ENCODE data around the gene APBB2. TPM values are rescaled to one million over a fixed set of nuclear protein-coding genes. Genes with fewer than 3 reads are reported as not detected.

The APBB2 gene
- total and polyA plus RNA-seq, 2 of the 4 experiments (the other 2 are of a cell fraction) = 47.9 to 75.5 TPM

- TF ChIP-seq, protein P1, sequence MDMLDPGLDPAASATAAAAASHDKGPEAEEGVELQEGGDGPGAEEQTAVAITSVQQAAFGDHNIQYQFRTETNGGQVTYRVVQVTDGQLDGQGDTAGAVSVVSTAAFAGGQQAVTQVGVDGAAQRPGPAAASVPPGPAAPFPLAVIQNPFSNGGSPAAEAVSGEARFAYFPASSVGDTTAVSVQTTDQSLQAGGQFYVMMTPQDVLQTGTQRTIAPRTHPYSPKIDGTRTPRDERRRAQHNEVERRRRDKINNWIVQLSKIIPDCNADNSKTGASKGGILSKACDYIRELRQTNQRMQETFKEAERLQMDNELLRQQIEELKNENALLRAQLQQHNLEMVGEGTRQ (IDR thresholded peaks at IDR 0.05; ENCODE audit: low read depth, low read length) = no peak
- TF ChIP-seq MAFK (IDR thresholded peaks at IDR 0.05; ENCODE audit: low read depth, low read length) (no peak), SMC3 (IDR thresholded peaks at IDR 0.05; ENCODE audit: low read depth, low read length) (no peak), CEBPB (IDR thresholded peaks at IDR 0.05; ENCODE audit: low read depth, low read length) (no peak), CHD1 (IDR thresholded peaks at IDR 0.05; ENCODE audit: low read depth, low read length) (no peak), RAD21 (IDR thresholded peaks at IDR 0.05; ENCODE audit: low read length) (no peak)
- TF ChIP-seq, protein P2, sequence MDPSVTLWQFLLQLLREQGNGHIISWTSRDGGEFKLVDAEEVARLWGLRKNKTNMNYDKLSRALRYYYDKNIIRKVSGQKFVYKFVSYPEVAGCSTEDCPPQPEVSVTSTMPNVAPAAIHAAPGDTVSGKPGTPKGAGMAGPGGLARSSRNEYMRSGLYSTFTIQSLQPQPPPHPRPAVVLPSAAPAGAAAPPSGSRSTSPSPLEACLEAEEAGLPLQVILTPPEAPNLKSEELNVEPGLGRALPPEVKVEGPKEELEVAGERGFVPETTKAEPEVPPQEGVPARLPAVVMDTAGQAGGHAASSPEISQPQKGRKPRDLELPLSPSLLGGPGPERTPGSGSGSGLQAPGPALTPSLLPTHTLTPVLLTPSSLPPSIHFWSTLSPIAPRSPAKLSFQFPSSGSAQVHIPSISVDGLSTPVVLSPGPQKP (IDR thresholded peaks at IDR 0.05; ENCODE audit: borderline replicate concordance, low read depth, low read length) = no peak
- Histone ChIP-seq H2BK20ac (ENCODE audit: low read depth, low read length) (no peak overlapping the region), H3K4me3 (ENCODE audit: insufficient read depth, low read depth, low read length) (no peak overlapping the region), H3K4me1 (ENCODE audit: control insufficient read depth, insufficient read depth, low read length) (peaks cover 4% of the 10 kb centered on the region), H2BK15ac (ENCODE audit: low read depth, low read length) (no peak overlapping the region), H3K27me3 (ENCODE audit: control insufficient read depth, insufficient read depth, low read length) (no peaks in the 10 kb centered on the region), H2BK120ac (ENCODE audit: low read depth, low read length) (no peak overlapping the region), H3K4me2 (ENCODE audit: low read depth, low read length) (no peak overlapping the region), H4K8ac (ENCODE audit: low read depth in 2 of 2, low read length in 2 of 2) (peak overlapping the region in 1 of 2 experiments; percentile 6; a peak in 1 of 4 replicates), H3K23ac (ENCODE audit: low read depth, low read length) (no peak overlapping the region), H4K91ac (ENCODE audit: insufficient read depth, low read depth, low read length) (no peak overlapping the region), H2AK5ac (ENCODE audit: low read depth, low read length) (no peak overlapping the region), H3K36me3 (ENCODE audit: control insufficient read depth, insufficient read depth, low read length) (no peaks in the 10 kb centered on the region), H3K9me3 (ENCODE audit: control insufficient read depth, insufficient read depth, low read length) (no peaks in the 10 kb centered on the region), H3K27ac (ENCODE audit: insufficient read depth, low read length) (no peak overlapping the region), H2AK9ac (replicated peaks; ENCODE audit: low read depth, low read length, poor library complexity) (no peak overlapping the region), H3K4ac (ENCODE audit: low read depth, low read length) (no peak overlapping the region), H3K79me1 (ENCODE audit: low read depth in 1 of 2, low read length in 2 of 2) (peaks cover 5 to 9% of the 10 kb centered on the region in 2 experiments; a peak in 2 of 4 replicates), H4K5ac (ENCODE audit: low read depth, low read length) (no peak overlapping the region), H2AFZ (replicated peaks; ENCODE audit: low read length, poor library complexity) (no peak overlapping the region), H3K14ac (replicated peaks; ENCODE audit: low read depth, low read length) (no peak overlapping the region), H3K56ac (ENCODE audit: extremely low read depth, insufficient read depth, low read length) (no peak overlapping the region), H2BK5ac (ENCODE audit: low read depth, low read length, poor library complexity, severe bottlenecking) (no peak overlapping the region), H3K9ac (ENCODE audit: low read depth, low read length) (no peak overlapping the region), H4K20me1 (ENCODE audit: insufficient read depth, low read length) (no peaks in the 10 kb centered on the region), H3K18ac (ENCODE audit: low read depth, low read length) (no peak overlapping the region), H3K9me1 (ENCODE audit: insufficient read depth, low read length) (no peaks in the 10 kb centered on the region)
- intact Hi-C loops (cut with micrococcal nuclease) = no loop called here
- ChIA-PET CTCF (interaction anchor here (0.6 kb wide), 3 partner anchors 23 to 514 kb away, joined by 5 to 7 read pairs (median 6); no protein-coding TSS in a partner anchor), POLR2A (ENCODE audit: unreplicated experiment) (interaction anchor here (0.7 kb wide), 1 partner anchor 323 kb away, joined by 5 read pairs; no protein-coding TSS in a partner anchor)
- ATAC-seq (ENCODE audit: low read depth) (peak; percentile 79), DNase-seq (peak; percentile 46)
- no TSS peak for BruUV-seq (replicated peaks)
- no CpG with 5 or more reads among the region's 5 CpGs for WGBS, 2 experiments (ENCODE audit: extremely low coverage in 2 of 2, insufficient read length in 1 of 2)
- in situ Hi-C loops (cut with MboI; ENCODE audit: low sequenced_read_pairs) = no loop called here
- dilution Hi-C loops (cut with HindIII; ENCODE audit: low sequenced_read_pairs, unreplicated experiment) = no loop called here
Measured at GRCh38 chr4:40956721-40957255, 257.6 kb downstream of the APBB2 start.

Measured in IMR-90 (cell line).